HCT116 (cell line): ENCODE measurements around the gene MAL. TPM values are rescaled to one million over a fixed set of nuclear protein-coding genes. Genes with fewer than 3 reads are reported as not detected.

Experiments
- ATAC-seq: fragments of 200-7000 bp; cut with Tn5 transposase; 2 replicates; pipeline ENCODE4 v1.9.1; 2020; ENCODE audit warnings: mild to moderate bottlenecking, moderate library complexity
- BruUV-seq: library from RNA; stranded (reverse); fragments of 400-500 nt; replicated peaks from 2 replicates; lab custom pipeline; 2021; lab: Mats Ljungman, UMichigan
- CTCF ChIA-PET: fragments of 300-600 bp; sonication (Branson Sonifier 250); formaldehyde crosslinking; loops from one replicate; lab custom pipeline; 2021; ENCODE audit warnings: antibody characterized with exemption; lab: Charles Lee
- POLR2A ChIA-PET: fragments of 300-600, 350-600 bp; sonication (Branson Sonifier 250); formaldehyde crosslinking; loops from one replicate; lab custom pipeline; 2021; ENCODE audit warnings: antibody characterized with exemption; lab: Charles Lee
- RAD21 ChIA-PET, 2 experiments: fragments of 300-600 bp; sonication (Branson Sonifier 250); formaldehyde crosslinking; loops; one replicate each; lab custom pipeline; 2023; ENCODE audit warnings: low total read pairs in 2 of 2; ENCODE audit not compliant: uncharacterized antibody in 2 of 2, unreplicated experiment in 2 of 2, low non-redundant PET in 1 of 2; lab: Charles Lee
- DNase-seq: peaks from one replicate; pipeline ENCODE4 v3.0.0-alpha.2; 2010; ENCODE audit warnings: low read depth, low spot score
- H2AFZ ChIP-seq: fragments of 200-600 bp; shearing (Covaris generic), sonication (generic); 2 replicates; pipeline ENCODE4 v1.6.1; 2017; ENCODE audit warnings: low read depth, mixed run types, mixed read lengths, antibody characterized with exemption, low read length; ENCODE audit not compliant: poor library complexity, severe bottlenecking
- H3K27ac ChIP-seq: 2 replicates; pipeline ENCODE4 v1.5.1; 2012; ENCODE audit warnings: low read depth, low read length
- H3K27me3 ChIP-seq: fragments of 200-600 bp; sonication (generic); 2 replicates; pipeline ENCODE4 v1.6.1; 2016; ENCODE audit warnings: mixed run types, low read length, mixed read lengths; ENCODE audit not compliant: insufficient read depth
- H3K36me3 ChIP-seq, 2 experiments: fragments of 200-500 bp in 1 of 2; fragments of 200-600 bp in 1 of 2; sonication (Bioruptor generic) in 1 of 2; sonication (generic) in 1 of 2; 2 replicates each; pipeline versions ENCODE4 v1.5.1 to v1.6.1; 2014 to 2016; ENCODE audit warnings: low read length in 2 of 2, inconsistent platforms in 1 of 2, mixed read lengths in 1 of 2, mixed run types in 1 of 2; ENCODE audit not compliant: insufficient read depth in 2 of 2, control insufficient read depth in 1 of 2
- H3K4me1 ChIP-seq, 2 experiments: fragments of 200-600 bp in 1 of 2; sonication (generic) in 1 of 2; 2 replicates each; pipeline versions ENCODE4 v1.5.1 to v1.6.1; 2012 to 2017; ENCODE audit warnings: low read length in 2 of 2, inconsistent platforms in 1 of 2, mild to moderate bottlenecking in 1 of 2, mixed read lengths in 1 of 2, mixed run types in 1 of 2, moderate library complexity in 1 of 2; ENCODE audit not compliant: insufficient read depth in 2 of 2, control insufficient read depth in 1 of 2
- H3K4me2 ChIP-seq: fragments of 200-600 bp; sonication (generic); 2 replicates; pipeline ENCODE4 v1.6.1; 2017; ENCODE audit warnings: mixed run types, low read length, mixed read lengths
- H3K4me3 ChIP-seq, 2 experiments: fragments of 200-600 bp in 1 of 2; sonication (generic) in 1 of 2; replicated peaks in 1 of 2; 2 replicates each; pipeline ENCODE4 v1.5.1; 2011 to 2016; ENCODE audit warnings: low read length in 2 of 2, control low read depth in 1 of 2, low read depth in 1 of 2, mild to moderate bottlenecking in 1 of 2, mixed read lengths in 1 of 2, mixed run types in 1 of 2
- H3K79me2 ChIP-seq: fragments of 200-600 bp; sonication (generic); 2 replicates; pipeline ENCODE4 v1.6.1; 2017; ENCODE audit warnings: mild to moderate bottlenecking, mixed run types, low read length, moderate library complexity, mixed read lengths; ENCODE audit not compliant: insufficient read depth
- H3K9ac ChIP-seq: fragments of 200-600 bp; sonication (generic); 2 replicates; pipeline ENCODE4 v1.6.1; 2016; ENCODE audit warnings: low read length, mixed read lengths
- H3K9me2 ChIP-seq: fragments of 200-600 bp; sonication (generic), shearing (Covaris generic); 2 replicates; pipeline ENCODE4 v1.6.1; 2017; ENCODE audit warnings: mixed run types, mild to moderate bottlenecking, moderate library complexity; ENCODE audit not compliant: insufficient read depth
- H3K9me3 ChIP-seq, 2 experiments: fragments of 200-500 bp in 1 of 2; fragments of 200-600 bp in 1 of 2; sonication (Bioruptor generic) in 1 of 2; sonication (generic) in 1 of 2; 2 replicates each; pipeline ENCODE4 v1.6.1; 2014 to 2017; ENCODE audit warnings: low read length in 2 of 2, mixed read lengths in 2 of 2, inconsistent platforms in 1 of 2, low read depth in 1 of 2, mild to moderate bottlenecking in 1 of 2, mixed run types in 1 of 2, moderate library complexity in 1 of 2; ENCODE audit not compliant: control insufficient read depth in 1 of 2, insufficient read depth in 1 of 2
- H4K20me1 ChIP-seq: fragments of 200-600 bp; sonication (generic), shearing (Covaris generic); 2 replicates; pipeline ENCODE4 v1.6.1; 2017; ENCODE audit warnings: mixed run types, mild to moderate bottlenecking, moderate library complexity; ENCODE audit not compliant: insufficient read depth
- ATF3 ChIP-seq: IDR thresholded peaks from 2 replicates; pipeline ENCODE4 v1.6.1; 2012
- CBX3 ChIP-seq: IDR thresholded peaks from 2 replicates; pipeline ENCODE4 v1.6.1; 2012; ENCODE audit warnings: low read depth
- CEBPB ChIP-seq: IDR thresholded peaks from 2 replicates; pipeline ENCODE4 v1.6.1; 2012; ENCODE audit warnings: low read depth
- EGR1 ChIP-seq: IDR thresholded peaks from 2 replicates; pipeline ENCODE4 v1.6.1; 2012; ENCODE audit warnings: low read depth
- ELF1 ChIP-seq: IDR thresholded peaks from 2 replicates; pipeline ENCODE4 v1.6.1; 2012; ENCODE audit warnings: low read depth, borderline replicate concordance
- EZH2 ChIP-seq: fragments of 200-600 bp; sonication (generic); IDR thresholded peaks from 2 replicates; pipeline ENCODE4 v1.6.1; 2017; ENCODE audit warnings: antibody characterized with exemption, mixed run types
- FOSL1 ChIP-seq: IDR thresholded peaks from 2 replicates; pipeline ENCODE4 v1.6.1; 2012; ENCODE audit warnings: low read depth
- JUND ChIP-seq: IDR thresholded peaks from 2 replicates; pipeline ENCODE4 v1.6.1; 2012
- SIN3A ChIP-seq: IDR thresholded peaks from 2 replicates; pipeline ENCODE4 v1.6.1; 2012; ENCODE audit warnings: low read depth
- SP1 ChIP-seq: IDR thresholded peaks from 2 replicates; pipeline ENCODE4 v1.6.1; 2012; ENCODE audit warnings: low read depth
- SRF ChIP-seq: IDR thresholded peaks from 2 replicates; pipeline ENCODE4 v1.6.1; 2012; ENCODE audit warnings: low read depth
- YY1 ChIP-seq: IDR thresholded peaks from 2 replicates; pipeline ENCODE4 v1.6.1; 2011; ENCODE audit warnings: low read length, low read depth, moderate library complexity, mild to moderate bottlenecking; ENCODE audit not compliant: insufficient replicate concordance; ENCODE audit errors: extremely low read depth
- ZBTB33 ChIP-seq: IDR thresholded peaks from 2 replicates; pipeline ENCODE4 v1.6.1; 2011; ENCODE audit warnings: mild to moderate bottlenecking, low read length, moderate library complexity; ENCODE audit not compliant: insufficient replicate concordance; ENCODE audit errors: extremely low read depth
- intact Hi-C: fragments of 100-400 bp; cut with micrococcal nuclease; formaldehyde crosslinking; loops from 2 replicates; pipeline ENCODE4 v1.10.0; 2022
- total RNA-seq: library from RNA; stranded (reverse); gene quantifications from one replicate; pipeline ENCODE4 v1.2.1, GENCODE V29; 2021; ENCODE audit not compliant: unreplicated experiment
- TF ChIP-seq, protein P1 (sequence below), 3 experiments: fragments of 200-600 bp in 1 of 3; sonication (generic) in 1 of 3; IDR thresholded peaks in 2 of 3; conservative IDR thresholded peaks in 1 of 3; 2 replicates each; pipeline ENCODE4 v1.5.1; 2012 to 2017; ENCODE audit warnings: low read depth in 2 of 3, low read length in 2 of 3, antibody characterized with exemption in 1 of 3, borderline replicate concordance in 1 of 3, control low read depth in 1 of 3, mild to moderate bottlenecking in 1 of 3, mixed read lengths in 1 of 3, mixed run types in 1 of 3, moderate library complexity in 1 of 3; ENCODE audit not compliant: insufficient read depth in 1 of 3

Gene MAL
- total RNA-seq, 1 experiment from 2014 or later: not detected

GRCh38 chr2:94980406-94980805 lies 45.1 kb upstream of the MAL start:
- intact Hi-C loops: no loop called here
- Histone ChIP-seq H3K4me1 (no peaks in the 10 kb centered on the region), H3K9ac (no peak overlapping the region), H2AFZ (no peak overlapping the region), H3K36me3 (no peaks in the 10 kb centered on the region), H4K20me1 (no peaks in the 10 kb centered on the region), H3K27me3 (peaks cover 20% of the 10 kb centered on the region), H3K9me3 (no peaks in the 10 kb centered on the region), H3K79me2 (no peaks in the 10 kb centered on the region), H3K4me2 (no peak overlapping the region), H3K9me2 (no peaks in the 10 kb centered on the region), H3K27ac (no peak overlapping the region), H3K4me3 (no peak overlapping the region)
- no TSS peak for BruUV-seq
- ATAC-seq (no peak), DNase-seq (no peak)
- TF ChIP-seq CEBPB (no peak), CBX3 (no peak), ELF1 (no peak), ATF3 (no peak), EZH2 (no peak), FOSL1 (no peak), SRF (no peak), JUND (no peak), YY1 (no peak), SIN3A (no peak), SP1 (no peak), EGR1 (no peak), ZBTB33 (no peak)
- TF ChIP-seq, protein P1, sequence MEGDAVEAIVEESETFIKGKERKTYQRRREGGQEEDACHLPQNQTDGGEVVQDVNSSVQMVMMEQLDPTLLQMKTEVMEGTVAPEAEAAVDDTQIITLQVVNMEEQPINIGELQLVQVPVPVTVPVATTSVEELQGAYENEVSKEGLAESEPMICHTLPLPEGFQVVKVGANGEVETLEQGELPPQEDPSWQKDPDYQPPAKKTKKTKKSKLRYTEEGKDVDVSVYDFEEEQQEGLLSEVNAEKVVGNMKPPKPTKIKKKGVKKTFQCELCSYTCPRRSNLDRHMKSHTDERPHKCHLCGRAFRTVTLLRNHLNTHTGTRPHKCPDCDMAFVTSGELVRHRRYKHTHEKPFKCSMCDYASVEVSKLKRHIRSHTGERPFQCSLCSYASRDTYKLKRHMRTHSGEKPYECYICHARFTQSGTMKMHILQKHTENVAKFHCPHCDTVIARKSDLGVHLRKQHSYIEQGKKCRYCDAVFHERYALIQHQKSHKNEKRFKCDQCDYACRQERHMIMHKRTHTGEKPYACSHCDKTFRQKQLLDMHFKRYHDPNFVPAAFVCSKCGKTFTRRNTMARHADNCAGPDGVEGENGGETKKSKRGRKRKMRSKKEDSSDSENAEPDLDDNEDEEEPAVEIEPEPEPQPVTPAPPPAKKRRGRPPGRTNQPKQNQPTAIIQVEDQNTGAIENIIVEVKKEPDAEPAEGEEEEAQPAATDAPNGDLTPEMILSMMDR (IDR thresholded peaks at IDR 0.05 in 2 of 3, conservative IDR thresholded peaks at IDR 0.05 in 1 of 3; ENCODE audit: borderline replicate concordance in 1 of 3, insufficient read depth in 1 of 3, low read depth in 2 of 3, low read length in 2 of 3): no peak
- POLR2A ChIA-PET: no interaction called here
- RAD21 ChIA-PET: no interaction called here
- CTCF ChIA-PET: no interaction called here
